ENCODE measurements around the gene KLHL12.

Gene KLHL12

GRCh38 chr1:202856014-202856413 is 71.0 kb downstream of the KLHL12 start:
- TF ChIP-seq POLR2AphosphoS5 (IDR thresholded peaks at IDR 0.05; ENCODE audit: low read depth, low read length) (no peak), REST (IDR thresholded peaks at IDR 0.05; ENCODE audit: insufficient read depth in 1 of 2, low read depth in 2 of 2, low read length in 2 of 2) (no peak), SIN3A (IDR thresholded peaks at IDR 0.05; ENCODE audit: borderline replicate concordance, insufficient read depth, low read length) (no peak), TAF1 (IDR thresholded peaks at IDR 0.05; ENCODE audit: borderline replicate concordance, insufficient read depth, low read length) (no peak)

GRCh38 chr1:202854787-202855186 is 72.2 kb downstream of the KLHL12 start:
- TF ChIP-seq POLR2AphosphoS5 (IDR thresholded peaks at IDR 0.05; ENCODE audit: low read depth, low read length) (no peak), SIN3A (IDR thresholded peaks at IDR 0.05; ENCODE audit: borderline replicate concordance, insufficient read depth, low read length) (no peak), FOXP2 (optimal IDR thresholded peaks at IDR 0.05; ENCODE audit: borderline replicate concordance, extremely low read depth, extremely low read length, insufficient read depth) (no peak), REST (IDR thresholded peaks at IDR 0.05; ENCODE audit: insufficient read depth in 1 of 2, low read depth in 2 of 2, low read length in 2 of 2) (no peak), TAF1 (IDR thresholded peaks at IDR 0.05; ENCODE audit: borderline replicate concordance, insufficient read depth, low read length) (no peak)

GRCh38 chr1:202852163-202852904 is 74.7 kb downstream of the KLHL12 start:
- TF ChIP-seq TAF1 (IDR thresholded peaks at IDR 0.05; ENCODE audit: borderline replicate concordance, insufficient read depth, low read length) = no peak
- no peak for TF ChIP-seq SIN3A (IDR thresholded peaks at IDR 0.05; ENCODE audit: borderline replicate concordance, insufficient read depth, low read length)
- TF ChIP-seq REST (IDR thresholded peaks at IDR 0.05; ENCODE audit: insufficient read depth in 1 of 2, low read depth in 2 of 2, low read length in 2 of 2) = no peak

- TF ChIP-seq REST (IDR thresholded peaks at IDR 0.05; ENCODE audit: insufficient read depth in 1 of 2, low read depth in 2 of 2, low read length in 2 of 2) = no peak
- TF ChIP-seq POLR2AphosphoS5 (IDR thresholded peaks at IDR 0.05; ENCODE audit: low read depth, low read length) = no peak
- no peak for TF ChIP-seq TAF1 (IDR thresholded peaks at IDR 0.05; ENCODE audit: borderline replicate concordance, insufficient read depth, low read length)
- TF ChIP-seq SIN3A (IDR thresholded peaks at IDR 0.05; ENCODE audit: borderline replicate concordance, insufficient read depth, low read length) = no peak
- no peak for TF ChIP-seq FOXP2 (optimal IDR thresholded peaks at IDR 0.05; ENCODE audit: borderline replicate concordance, extremely low read depth, extremely low read length, insufficient read depth)
Observed at GRCh38 chr1:202850593-202851362, 76.3 kb downstream of the KLHL12 start.
